CD1c-positive myeloid dendritic cell (primary cell): Measurements from ENCODE around the gene IGFLR1.
A peak's percentile ranks its signal among the peaks of the same experiment; 100 is the strongest.
"Not testable (repeated sequence)": the region's sequence is repeated elsewhere in the genome, so short reads cannot be mapped to it uniquely, and the experiment has no call there.

Source experiments
- DNase-seq: peaks from one replicate; pipeline ENCODE4 v3.0.0-alpha.2; 2016; ENCODE audit errors: extremely low spot score

Gene IGFLR1

DNA sequence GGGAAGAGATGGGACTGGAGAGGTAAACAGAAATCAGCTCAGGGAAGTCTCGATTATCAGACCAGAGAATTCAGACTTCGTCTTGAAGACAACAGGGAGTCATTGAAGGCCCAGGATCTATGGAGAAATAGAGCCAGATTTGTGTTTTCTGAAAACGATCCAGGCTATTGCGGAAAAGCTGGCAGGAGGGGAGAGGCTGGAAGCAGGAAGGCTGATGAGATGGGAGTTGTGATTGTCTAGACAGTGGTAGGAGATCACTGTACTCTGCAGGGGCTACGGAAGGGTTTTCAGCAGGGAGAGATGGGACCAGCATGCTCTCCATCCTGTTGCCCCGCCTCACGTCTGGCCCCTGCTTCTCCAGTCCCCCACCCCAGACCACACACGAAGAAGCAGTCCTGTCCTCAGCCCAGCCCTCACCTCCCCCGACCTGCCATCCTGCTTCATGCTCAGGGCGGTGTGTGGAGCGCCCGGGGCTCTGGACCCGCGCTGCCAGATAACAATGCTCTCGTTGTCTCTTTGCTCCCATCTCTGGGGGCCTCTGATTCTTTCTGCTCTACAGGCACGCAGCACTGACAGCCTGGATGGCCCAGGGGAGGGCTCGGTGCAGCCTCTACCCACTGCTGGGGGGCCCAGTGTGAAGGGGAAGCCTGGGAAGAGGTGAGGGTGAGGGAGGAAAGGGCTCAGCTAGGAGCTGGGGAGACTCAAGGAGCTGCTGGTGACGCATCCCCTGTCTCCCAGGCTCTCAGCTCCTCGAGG is 35.0 kb upstream of the IGFLR1 start:
- no peak for DNase-seq

DNA sequence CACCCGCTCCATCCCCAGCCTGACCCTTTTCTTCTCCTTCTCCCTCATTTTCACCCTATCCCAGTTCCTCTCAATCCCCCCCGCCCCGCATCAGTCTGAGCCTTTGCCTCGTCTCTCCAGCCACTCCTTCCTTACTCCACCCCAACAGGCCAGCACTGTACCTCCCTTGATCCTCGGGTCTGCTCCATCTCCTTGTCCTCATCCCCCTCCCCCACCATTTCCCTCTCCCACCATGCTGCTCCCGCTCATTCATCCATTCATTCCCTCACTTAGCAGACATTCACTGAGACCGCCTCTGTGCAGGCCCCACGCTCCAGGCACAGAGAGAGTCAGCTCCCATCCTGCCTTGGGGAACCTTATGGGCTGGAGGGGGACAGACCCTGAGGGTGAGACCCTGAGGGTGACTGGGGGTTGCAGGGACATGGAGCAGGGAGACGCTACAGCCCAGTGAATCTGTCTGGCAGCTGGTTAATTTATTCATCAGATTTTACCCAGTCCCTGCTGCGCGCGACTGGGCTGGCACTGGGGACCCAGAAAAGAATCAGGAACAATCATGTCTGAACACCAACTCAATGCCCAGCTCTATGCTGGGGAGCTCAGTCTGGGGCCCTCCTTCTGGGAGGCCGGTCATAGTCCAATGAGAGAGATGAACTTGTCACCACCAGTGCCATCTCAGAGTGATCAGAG is 34.0 kb upstream of the IGFLR1 start:
- DNase-seq = no peak

DNA sequence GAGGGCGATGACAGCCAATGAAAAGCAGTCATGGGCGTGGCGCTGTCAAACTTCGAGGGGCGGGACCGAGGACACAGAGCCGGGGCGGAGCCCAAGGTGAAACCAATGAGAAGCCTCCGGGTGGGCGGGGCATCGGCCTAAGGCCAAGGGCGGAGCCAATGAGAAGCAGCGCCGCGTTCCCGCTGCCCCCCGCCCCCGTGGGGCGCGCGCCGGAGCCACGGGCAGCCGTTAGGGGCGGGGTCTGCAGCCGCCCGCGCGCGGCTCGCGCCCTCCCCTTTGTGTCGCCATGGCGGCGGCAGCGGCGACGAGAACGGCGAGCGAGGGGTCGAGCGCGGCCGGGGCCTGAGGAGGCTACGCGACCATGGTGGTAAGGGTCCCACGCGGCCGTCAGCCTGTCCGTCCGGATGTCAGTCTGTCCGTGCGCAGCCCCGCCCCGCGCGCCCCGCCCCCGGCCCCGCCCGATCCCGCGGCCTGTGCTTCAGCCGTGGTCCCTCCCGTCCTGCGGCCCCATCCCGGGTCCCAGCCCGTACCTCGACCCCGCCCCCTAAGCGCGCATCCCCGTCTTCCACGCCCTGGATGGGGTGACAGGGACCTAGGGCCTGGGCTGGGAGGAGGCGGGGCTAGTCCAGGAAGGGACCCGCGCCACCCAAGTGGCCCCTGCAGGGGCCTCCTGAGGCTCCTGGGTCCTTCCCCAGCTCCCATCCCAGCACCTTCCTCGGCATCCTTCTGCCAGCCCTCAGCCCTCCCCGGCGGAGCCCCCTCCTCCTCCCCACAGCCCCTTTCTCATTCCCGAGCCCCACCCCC is 33.2 kb upstream of the IGFLR1 start, which contains the start of gene ARHGAP33:
Gene ARHGAP33, plus strand, starts transcription at position 267 of the 804 bp plus-strand sequence. Its CDS starts 95 bp downstream, at position 362.
- DNase-seq = peak; percentile 100

DNA sequence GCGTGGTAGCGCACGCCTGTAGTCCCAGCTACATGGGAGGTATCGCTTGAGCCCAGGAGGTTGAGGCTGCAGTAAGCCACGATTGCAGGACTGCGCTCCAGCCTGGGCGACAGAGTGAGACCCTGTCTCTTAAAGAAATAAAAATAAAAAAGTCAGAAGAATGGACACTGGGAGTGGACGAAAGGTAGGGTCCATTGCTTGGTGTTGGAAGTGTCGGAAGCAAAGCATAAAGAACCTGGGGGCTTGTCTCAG is 32.7 kb upstream of the IGFLR1 start:
- DNase-seq = no peak

DNA sequence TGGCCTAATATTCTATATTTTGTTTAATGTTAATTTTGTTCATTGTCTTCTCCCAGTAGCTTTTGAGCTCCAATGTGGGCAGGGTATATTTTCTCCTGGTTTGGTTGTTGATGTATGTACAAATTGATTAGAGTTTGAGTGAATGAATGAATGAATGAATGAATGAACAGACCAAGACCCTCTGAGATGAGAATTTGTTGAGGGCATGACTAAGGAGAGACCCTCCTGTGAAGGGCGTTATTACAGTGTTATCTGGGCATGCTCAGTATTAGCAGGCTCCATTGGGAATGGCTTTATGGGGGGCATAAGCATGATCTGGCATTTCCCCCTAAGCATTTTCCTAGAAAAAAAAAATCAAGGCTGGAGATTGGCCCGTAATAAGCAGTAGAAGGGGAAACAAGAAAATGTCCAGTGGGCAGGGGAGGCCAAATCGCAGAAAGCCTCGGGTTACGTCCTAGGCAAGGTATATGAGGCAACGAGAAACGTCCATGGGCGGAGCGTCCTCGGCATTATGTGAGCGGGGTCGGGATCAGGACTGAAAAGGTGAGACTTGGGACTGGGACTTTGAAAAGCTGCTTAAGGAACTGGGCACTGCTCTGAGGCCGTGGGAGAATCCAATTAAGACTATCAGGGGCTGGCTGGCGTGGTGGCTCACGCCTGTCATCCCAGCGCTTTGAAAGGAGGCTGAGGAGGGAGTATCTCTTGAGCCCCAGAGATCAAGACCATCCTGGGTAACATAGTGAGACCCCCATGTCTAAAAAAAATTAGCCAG is 32.2 kb upstream of the IGFLR1 start:
- no peak for DNase-seq

DNA sequence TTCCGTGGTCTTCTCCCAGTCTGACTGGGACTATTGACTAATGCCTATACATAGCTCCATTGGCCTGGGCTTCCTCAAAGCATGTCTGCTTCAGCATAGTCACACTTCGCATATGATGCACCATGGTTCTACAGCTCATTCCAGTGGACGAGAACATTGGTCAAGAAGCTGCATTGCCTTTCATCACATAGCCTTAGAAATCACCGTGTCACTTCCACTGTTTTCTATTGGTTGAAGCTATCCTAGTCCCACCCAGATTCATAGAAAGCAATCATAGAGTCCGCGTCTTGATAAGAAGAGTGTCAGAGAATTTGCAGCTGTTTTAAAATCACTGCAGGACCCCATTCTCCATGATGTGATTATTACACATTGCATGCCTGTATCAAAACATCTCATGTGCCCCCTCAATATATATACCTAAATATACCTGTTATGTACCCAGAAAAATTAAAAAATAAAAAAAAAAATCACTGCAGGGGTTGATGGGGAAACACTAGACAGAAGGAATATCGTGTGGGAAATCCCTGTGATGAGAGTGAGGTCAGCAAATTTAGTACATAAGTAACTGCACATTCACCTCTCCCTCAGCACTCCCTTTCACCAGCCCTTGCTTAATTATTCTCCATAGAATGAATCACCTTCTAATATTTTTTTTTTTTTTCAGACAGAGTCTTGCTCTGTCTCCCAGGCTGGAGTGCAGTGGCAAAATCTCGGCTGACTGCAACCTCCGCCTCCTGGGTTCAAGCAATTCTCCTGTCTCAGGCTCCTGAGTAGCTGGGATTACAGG is 31.0 kb upstream of the IGFLR1 start:
- DNase-seq = no peak

DNA sequence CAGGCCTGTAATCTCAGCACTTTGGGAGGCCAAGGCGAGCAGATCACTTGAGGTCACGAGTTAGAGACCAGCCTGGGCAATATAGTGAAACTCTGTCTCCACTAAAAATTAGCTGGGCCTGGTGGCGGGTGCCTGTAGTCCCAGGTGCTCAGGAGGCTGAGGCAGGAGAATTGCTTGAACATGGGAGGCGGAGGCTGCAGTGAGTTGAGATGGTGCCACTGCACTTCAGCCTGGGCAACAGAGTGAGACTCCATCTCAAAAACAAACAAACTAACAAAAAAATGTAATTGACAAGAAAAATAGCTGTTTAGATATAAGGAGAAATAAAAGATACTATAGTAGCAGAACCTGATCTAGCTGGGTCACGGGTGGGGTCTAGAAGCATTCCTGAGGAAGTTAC is 30.1 kb upstream of the IGFLR1 start:
- DNase-seq = not testable (repeated sequence)

DNA sequence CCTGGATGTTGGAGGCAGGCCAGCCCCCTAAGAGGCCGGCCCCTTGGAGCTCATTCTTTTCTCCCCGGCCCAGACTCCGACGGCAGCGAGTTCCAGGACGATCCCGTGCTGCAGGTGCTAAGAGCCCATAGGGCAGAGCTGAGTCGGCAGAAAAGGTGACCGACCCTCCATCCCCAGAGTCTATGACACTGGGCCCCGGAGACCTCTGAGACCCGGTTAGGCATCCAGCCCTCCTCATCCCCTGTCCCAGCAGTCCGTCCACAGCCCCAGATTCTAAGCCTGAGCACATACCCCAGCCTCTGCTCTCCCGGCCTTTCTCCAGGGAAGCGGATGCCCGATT is 25.8 kb upstream of the IGFLR1 start:
- DNase-seq = no peak

DNA sequence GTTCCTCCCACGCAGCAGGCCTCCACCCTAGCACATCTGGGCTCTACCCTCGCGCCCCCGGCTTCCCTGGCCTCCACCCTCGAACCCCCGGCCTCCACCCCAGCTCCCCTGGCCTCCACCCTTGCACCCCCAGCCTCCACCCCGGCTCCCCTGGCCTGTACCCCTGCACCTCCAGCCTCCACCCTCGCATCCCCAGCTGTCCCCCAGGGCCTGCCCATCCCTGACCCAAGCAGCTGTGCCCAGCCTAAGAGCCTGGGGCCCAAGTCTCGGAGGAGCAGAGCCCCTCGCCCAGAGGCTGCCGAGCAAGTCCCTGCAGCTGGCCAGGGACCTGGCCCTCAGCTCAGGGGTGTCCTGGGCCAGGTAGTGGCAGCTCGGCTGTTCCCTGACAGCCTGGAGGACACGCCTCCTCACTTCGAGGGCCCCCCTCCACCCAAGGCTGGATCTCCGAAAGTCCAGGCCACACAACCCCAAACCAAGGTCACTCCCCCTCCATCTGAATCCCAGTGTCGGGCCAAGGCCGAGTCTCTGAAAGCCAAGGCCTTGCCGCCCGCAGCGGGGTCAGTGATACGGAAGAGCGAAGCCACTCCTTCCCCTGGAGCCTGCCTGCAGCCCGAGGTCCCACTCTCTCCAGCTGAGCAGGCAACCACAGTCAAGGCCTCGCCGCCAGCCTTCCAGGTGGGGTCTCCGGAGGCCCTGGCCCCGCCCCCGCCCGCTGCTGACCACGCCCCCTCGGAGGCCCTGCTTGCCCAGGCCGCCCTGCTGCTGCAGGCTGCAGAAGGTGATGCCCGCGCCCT is 25.2 kb upstream of the IGFLR1 start:
- DNase-seq = no peak

DNA sequence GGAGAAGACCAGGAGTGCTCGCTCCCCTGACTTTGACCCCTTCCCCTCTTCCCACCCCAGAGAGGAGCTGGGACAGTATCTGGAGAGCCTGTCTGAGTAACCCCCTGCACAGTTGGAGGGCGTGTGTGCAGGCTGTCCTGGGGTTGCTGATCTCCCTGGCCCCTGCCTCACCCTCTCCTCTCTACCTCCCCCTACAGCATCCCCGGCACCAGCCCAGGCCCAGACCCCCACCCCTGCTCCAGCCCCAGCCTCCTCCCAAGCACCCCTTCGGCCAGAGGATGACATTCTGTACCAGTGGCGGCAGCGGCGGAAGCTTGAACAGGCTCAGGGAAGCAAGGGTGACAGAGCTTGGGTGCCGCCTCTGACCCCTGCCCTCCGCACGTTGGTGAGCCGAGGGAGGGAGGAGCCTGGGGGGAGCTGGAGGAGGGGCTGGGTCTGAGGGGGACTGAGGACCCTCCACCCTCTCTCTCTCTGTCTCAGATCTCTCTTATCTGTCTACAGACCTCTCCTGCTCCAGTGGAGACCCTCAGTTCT is 24.4 kb upstream of the IGFLR1 start:
- DNase-seq = no peak

DNA sequence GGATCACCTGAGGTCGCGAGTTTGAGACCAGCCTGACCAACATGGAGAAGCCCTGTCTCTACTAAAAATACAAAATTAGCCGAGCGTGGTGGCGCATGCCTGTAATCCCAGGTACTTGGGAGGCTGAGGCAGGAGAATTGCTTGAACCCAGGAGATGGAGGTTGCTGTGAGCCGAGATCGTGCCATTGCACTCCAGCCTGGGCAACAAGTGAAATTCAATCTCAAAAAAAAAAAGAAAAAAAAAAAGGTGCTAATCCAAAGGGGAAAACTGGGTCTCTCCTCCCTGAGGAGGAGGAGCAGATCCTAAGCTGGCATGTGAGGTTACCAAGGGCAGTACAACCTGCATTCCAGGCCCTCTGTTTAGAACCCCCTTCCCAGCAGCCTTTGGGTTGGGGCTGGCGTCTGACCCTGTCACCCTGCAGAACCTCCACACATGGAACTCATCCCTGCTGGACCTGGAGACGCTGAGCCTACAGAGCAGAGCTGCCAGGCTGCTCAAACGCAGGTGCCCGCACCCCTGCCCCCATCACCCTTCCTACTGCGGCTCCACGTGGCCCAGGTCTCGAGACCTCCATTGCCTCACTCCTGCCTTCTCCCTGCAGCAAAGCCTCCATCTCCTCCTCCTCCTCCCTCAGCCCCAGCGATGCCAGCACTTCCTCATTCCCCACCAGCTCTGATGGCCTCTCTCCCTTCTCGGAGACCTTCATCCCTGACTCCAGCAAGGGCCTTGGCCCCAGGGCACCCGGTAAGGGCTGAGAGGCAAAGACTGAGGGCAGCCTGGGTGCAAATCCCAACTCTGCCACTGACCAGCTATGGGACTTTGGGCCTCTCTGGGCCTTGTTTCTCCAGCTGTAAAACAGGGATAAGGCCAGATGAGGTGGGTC is 22.4 kb upstream of the IGFLR1 start:
- no peak for DNase-seq

DNA sequence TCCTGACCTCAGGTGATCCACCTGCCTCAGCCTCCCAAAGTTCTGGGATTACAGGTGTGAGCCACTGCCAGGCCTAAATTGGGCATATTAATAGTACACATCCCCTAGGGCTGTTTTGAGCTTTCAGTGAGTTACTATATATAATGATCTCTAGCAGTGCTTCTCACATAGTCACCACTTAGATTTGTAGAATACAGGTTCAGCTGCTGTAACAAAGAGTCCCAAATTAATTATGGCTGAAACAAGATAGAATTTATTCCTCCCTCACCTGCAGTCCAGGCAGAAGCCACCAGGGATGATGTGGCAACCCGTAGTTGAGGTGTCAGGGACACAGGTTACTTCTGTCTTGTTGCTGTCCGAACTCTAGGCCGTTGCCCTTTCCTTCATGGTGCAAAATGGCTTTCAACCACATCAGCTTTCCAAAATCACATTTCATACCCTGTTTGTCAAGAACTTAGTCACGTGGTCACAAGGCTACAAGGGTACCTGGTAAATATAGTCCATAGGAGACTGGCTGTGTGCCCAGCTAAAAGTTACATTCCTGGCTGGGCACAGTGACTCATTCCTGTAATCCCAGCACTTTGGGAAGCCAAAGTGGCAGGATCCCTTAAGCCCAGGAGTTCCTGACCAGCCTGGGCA is 18.6 kb upstream of the IGFLR1 start:
- no peak for DNase-seq

DNA sequence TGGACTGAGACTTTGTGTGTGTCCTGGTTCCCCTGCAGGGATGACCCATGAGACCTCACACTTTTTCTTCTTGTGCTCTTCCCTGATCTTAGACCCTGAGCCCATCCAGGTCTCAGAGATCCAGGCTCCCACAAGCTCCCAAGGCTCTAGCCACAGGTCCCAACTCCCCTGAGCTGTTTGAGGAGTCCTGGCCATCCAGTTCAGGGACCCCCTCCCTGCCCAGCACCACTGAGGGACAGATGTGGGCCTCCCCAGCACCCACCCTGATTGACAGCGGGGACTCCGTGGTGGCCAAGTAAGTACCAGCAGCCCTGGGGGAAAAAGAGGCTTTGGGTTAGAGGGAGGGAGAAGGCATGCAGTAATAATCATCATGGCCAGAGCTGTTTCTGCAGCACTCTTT is 17.4 kb upstream of the IGFLR1 start:
- DNase-seq = no peak

DNA sequence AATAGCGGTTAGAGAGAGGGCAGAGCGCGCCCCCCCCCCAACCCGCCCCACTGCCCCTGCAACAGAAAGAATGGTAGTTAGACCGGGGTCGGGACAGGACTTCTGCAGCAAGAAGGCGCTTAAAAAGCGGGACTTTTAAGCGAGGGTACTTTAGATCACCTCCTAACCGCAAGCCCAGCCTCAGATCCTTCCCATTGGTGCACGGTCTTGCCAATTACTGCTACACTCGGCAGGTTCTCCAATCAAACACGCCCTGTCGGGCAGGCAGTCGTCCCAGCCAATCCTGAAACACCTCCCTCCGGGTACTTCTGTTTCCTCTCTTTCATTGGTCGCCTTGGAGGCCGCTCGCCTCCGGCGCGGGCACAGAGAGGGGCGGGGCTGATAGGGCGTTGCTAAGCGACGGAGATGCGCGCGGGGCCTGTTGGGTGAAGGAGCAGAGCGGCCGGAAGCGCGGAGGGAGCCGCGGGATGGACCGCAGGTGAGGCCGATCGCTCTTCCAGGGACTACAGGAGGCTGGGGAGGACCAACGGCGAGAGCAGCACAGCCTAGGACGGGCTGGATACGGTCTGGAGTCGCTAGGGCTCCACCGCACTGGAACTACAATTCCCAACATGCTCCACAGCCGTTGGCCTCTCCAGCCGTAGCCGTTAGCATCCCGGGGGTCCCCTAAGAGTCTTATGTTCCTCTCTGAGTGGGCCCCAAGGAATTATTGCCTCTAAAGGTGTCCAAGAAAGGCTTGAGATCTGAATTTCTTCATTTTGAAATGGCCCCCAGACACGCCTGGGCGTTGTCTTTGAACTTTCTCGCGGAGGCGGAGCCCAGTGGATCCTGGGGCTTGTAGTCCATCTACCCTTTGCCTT is 15.7 kb upstream of the IGFLR1 start, which contains the start of gene PROSER3:
Gene PROSER3, plus strand, starts transcription at position 428 of the 860 bp plus-strand sequence. Its CDS starts 40 bp downstream, at position 468.
- peak; percentile 99 for DNase-seq

DNA sequence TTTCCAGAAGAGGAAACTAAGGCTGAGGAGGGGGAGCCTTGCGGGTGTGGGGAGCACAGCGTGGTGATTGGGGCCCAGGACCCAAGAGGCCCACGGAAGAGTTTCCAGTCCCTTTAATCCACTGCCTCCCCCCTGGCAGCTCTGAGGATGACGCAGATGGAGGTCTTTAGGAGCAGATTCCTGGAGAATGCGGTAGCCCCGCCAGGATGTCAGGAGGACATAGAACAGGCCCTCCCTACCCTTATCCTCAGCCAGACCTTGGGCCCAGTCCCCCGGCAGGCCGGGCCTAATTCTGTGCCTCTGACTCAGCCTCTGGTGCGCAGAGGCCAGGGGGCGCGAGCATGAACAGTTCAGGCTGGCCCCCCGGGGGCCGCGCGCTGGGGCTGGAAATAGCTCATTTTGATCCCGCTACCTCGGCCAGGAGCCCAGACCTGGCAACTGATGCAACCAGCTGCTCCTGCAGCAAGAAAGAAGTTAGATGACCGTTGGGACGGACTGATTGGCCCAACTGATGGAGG is 15.0 kb upstream of the IGFLR1 start:
- no peak for DNase-seq

DNA sequence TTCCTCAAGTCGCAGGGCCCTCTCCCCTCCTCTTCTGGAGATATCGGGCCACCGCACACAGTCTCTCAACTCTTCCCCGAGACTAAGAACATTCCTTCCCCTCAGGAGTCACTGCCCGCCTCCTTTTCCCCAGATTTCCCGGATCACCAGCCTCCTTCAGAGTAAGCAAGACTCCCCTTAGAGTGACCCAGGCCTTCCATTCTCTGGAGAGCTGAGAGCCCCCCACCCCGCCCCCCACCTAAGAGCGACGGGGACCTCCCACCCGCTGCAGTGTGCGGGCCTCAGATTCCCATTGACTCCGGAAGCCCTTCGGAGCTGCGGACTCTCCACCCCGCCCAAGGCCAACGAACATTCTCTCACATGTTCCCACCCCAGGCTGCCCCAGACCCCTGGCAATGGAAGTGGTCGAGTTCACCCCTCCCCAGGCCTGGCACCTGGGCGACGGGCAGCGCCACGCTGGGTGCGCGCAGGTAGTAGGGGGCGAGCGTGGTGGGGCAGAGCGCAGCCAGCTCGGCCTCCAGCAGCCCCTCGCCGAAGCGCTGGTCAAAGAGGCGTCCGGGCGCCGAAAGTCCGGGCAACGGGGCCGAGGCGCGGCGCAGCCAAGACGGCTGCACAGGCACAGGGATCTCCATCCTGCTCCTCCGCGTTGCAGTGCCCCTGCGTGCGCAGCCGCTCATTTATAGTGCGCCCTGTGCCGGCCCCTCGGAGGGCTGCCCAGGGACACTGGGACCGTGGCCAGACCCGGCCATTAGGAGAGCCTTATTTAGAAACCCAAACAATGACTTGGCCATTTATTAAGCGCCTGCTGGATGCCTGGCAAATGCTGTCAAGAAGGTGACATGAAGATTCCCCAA is 14.4 kb upstream of the IGFLR1 start, which contains the start of gene HSPB6:
Gene HSPB6, minus strand, starts transcription at position 653 of the 854 bp plus-strand sequence. Its CDS starts 21 bp downstream, at position 632.
- DNase-seq = no peak
